ENCODE data around the gene NRG3. TPM values are rescaled to one million over a fixed set of nuclear protein-coding genes. Genes with fewer than 3 reads are reported as not detected.

Gene NRG3
- total and polyA plus RNA-seq, 3 donors from 2014 or later, result 2.7 to 3.9 (median 2.7) TPM

DNA sequence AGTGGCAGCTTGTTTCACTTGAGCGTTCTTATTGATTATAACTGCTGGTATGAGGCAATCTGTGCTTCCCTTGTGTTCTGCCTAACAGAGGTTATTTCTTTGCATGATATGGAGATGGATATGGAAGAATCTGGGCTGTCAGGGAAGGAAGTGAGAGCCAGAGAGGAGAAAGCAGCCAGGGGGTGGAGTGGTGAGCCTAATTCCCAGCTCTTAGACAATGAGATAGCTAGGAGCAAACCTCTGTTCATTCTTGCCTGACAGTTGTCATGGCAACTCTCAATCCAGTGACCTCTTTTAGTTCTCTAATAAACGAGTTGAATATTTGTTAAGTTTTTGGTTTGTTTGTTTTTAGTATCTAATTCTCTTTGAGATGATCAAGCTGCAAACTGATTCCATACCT is 214.3 kb downstream of the NRG3 start:
- DNase-seq, result no peak
- H3K9me3 ChIP-seq, result no peaks in the 10 kb centered on the region
- H3K27ac ChIP-seq, result no peak overlapping the region
- WGBS, 2 donors, result 47 to 61% methylated on average over 2 of the region's 2 CpGs
- H3K4me1 ChIP-seq, result no peaks in the 10 kb centered on the region
- H3K27me3 ChIP-seq, result no peaks in the 10 kb centered on the region
- no peak overlapping the region for H3K4me3 ChIP-seq
- H3K36me3 ChIP-seq (ENCODE audit: low read depth, missing control alignments), result no peaks in the 10 kb centered on the region
- TF ChIP-seq, protein P1, sequence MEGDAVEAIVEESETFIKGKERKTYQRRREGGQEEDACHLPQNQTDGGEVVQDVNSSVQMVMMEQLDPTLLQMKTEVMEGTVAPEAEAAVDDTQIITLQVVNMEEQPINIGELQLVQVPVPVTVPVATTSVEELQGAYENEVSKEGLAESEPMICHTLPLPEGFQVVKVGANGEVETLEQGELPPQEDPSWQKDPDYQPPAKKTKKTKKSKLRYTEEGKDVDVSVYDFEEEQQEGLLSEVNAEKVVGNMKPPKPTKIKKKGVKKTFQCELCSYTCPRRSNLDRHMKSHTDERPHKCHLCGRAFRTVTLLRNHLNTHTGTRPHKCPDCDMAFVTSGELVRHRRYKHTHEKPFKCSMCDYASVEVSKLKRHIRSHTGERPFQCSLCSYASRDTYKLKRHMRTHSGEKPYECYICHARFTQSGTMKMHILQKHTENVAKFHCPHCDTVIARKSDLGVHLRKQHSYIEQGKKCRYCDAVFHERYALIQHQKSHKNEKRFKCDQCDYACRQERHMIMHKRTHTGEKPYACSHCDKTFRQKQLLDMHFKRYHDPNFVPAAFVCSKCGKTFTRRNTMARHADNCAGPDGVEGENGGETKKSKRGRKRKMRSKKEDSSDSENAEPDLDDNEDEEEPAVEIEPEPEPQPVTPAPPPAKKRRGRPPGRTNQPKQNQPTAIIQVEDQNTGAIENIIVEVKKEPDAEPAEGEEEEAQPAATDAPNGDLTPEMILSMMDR (IDR thresholded peaks at IDR 0.05), result no peak
- no peak for TF ChIP-seq POLR2A (IDR thresholded peaks at IDR 0.05)
- intact Hi-C loops (cut with DNase I; ENCODE audit: low total_unique reads), result no loop called here

DNA sequence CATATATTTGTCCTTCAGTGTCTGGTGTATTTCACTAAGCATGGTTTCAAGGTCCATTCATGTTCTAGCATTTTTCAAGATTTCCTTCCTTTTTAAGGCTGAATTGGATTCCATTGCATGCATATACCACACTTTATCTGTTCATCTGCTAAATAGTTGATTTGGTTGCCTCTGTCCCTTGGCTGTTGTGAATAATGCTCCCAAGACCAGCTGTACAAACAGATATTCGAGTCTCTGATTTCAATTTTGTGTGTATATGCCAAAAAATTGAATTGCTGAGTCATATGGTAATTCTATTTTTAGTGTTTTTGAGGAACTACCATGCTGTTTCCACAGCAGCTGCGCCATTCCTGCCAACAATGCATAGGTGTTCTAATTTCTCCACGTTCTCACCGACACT is 216.4 kb downstream of the NRG3 start:
- no peaks in the 10 kb centered on the region for H3K4me1 ChIP-seq
- DNase-seq, result no peak
- no peak for TF ChIP-seq POLR2A (IDR thresholded peaks at IDR 0.05)
- TF ChIP-seq, protein P1 (IDR thresholded peaks at IDR 0.05), result no peak
- no peak overlapping the region for H3K27ac ChIP-seq
- 79 to 86% methylated on average over 4 of the region's 4 CpGs for WGBS, 2 donors
- H3K4me3 ChIP-seq, result no peak overlapping the region
- no peaks in the 10 kb centered on the region for H3K9me3 ChIP-seq
- H3K36me3 ChIP-seq (ENCODE audit: low read depth, missing control alignments), result no peaks in the 10 kb centered on the region
- H3K27me3 ChIP-seq, result no peaks in the 10 kb centered on the region
- intact Hi-C loops (cut with DNase I; ENCODE audit: low total_unique reads), result no loop called here

DNA sequence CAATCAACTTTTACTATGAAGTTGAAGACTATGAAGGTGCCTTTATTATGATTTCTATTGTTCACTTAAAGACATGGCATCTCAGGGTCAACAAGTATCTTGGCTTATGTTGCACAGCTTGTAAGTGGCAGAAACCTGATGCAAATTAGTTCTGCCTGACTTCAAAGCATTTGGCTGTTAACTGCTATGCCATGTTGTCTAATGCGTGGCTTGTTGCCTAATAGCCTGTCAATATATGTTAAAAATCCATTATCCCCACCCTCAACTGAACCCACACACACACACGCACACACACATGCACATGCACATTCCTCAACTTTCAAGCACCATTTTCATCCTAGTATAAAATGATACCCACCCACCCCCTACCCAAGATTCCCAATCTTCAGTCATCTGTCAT is 217.1 kb downstream of the NRG3 start:
- Histone ChIP-seq H3K36me3 (ENCODE audit: low read depth, missing control alignments) (no peaks in the 10 kb centered on the region), H3K27ac (no peak overlapping the region), H3K4me3 (no peak overlapping the region), H3K4me1 (no peaks in the 10 kb centered on the region), H3K9me3 (no peaks in the 10 kb centered on the region), H3K27me3 (no peaks in the 10 kb centered on the region)
- intact Hi-C loops (cut with DNase I; ENCODE audit: low total_unique reads), result no loop called here
- no peak for DNase-seq
- no peak for TF ChIP-seq POLR2A (IDR thresholded peaks at IDR 0.05)
- TF ChIP-seq, protein P1 (IDR thresholded peaks at IDR 0.05), result no peak
- 47 to 60% methylated on average over 2 of the region's 2 CpGs for WGBS, 2 donors

DNA sequence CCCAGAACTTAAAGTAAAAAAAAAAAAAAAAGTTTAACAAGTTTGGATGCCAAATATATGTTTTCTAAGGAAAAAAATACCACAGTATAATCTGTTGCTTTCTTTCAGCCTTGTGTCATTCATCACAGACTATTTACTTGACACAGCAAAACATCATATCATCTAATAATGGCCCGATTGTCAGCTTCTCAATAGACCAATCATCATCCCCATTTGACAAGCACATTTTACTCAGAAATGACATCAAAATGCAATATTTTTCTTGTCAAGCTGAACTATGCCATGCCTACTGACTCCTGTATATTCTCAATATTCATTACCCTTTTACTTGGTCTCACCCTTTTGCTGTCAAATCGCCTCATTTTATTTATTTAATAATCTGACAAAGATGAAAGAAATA is 249.7 kb downstream of the NRG3 start:
- Histone ChIP-seq H3K27ac (no peak overlapping the region), H3K4me1 (no peaks in the 10 kb centered on the region), H3K27me3 (no peaks in the 10 kb centered on the region), H3K9me3 (no peaks in the 10 kb centered on the region), H3K4me3 (no peak overlapping the region), H3K36me3 (ENCODE audit: low read depth, missing control alignments) (no peaks in the 10 kb centered on the region)
- TF ChIP-seq, protein P1 (IDR thresholded peaks at IDR 0.05), result no peak
- TF ChIP-seq POLR2A (IDR thresholded peaks at IDR 0.05), result no peak
- intact Hi-C loops (cut with DNase I; ENCODE audit: low total_unique reads), result no loop called here
- DNase-seq, result no peak
- WGBS, 2 donors, result 76 to 78% methylated on average over 2 of the region's 2 CpGs

DNA sequence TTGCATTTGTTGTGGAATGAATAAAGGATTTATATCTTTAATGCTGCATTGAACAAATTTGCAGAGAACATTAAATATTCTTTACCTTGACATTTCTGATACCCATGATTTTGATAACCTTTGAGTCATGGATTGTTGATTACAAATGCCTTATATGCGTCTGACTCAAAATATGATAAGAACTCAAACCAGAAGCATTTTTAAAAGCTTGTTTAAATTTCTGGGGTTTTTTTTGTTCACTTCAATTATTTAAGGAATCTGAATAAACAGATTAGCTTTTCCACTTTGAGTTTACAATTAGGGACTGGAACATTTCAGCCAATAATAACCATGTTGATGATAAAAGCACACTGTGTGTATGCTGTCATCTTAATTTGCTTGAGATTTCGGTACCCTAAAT is 253.5 kb downstream of the NRG3 start:
- Histone ChIP-seq H3K4me1 (no peaks in the 10 kb centered on the region), H3K27me3 (no peaks in the 10 kb centered on the region), H3K36me3 (ENCODE audit: low read depth, missing control alignments) (no peaks in the 10 kb centered on the region), H3K9me3 (no peaks in the 10 kb centered on the region), H3K4me3 (no peak overlapping the region), H3K27ac (no peak overlapping the region)
- intact Hi-C loops (cut with DNase I; ENCODE audit: low total_unique reads), result no loop called here
- DNase-seq, result no peak
- no peak for TF ChIP-seq POLR2A (IDR thresholded peaks at IDR 0.05)
- TF ChIP-seq, protein P1 (IDR thresholded peaks at IDR 0.05), result no peak
- 43 to 55% methylated on average over 2 of the region's 2 CpGs for WGBS, 2 donors

Data from testis (tissue), 3 donors.